T-helper 22 cell (primary cell): Measurements from ENCODE around the gene CD101.

ENCODE experiments used
- DNase-seq: peaks from one replicate; pipeline ENCODE4 v3.0.0-alpha.2; 2020; ENCODE audit warnings: low read depth

The CD101 gene

GRCh38 chr1:116984406-116985160 is 17.0 kb upstream of the CD101 start:
- DNase-seq = no peak

GRCh38 chr1:116986421-116987255 is 14.9 kb upstream of the CD101 start:
- DNase-seq = no peak

DNA sequence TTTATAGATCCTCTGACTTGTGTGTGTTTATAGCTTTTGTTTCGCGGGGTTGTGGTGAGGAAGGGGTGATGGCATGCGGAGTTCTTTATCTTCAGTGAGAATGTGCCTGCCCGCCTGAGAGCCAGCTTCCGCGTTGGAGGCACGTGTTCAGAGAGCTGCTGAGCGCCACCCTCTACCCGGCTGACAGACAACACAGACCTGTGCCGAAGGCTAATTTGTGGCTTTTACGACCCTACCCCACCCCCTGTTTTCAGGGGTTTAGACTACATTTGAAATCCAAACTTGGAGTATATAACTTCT is 14.4 kb upstream of the CD101 start:
- DNase-seq = peak; percentile 53

DNA sequence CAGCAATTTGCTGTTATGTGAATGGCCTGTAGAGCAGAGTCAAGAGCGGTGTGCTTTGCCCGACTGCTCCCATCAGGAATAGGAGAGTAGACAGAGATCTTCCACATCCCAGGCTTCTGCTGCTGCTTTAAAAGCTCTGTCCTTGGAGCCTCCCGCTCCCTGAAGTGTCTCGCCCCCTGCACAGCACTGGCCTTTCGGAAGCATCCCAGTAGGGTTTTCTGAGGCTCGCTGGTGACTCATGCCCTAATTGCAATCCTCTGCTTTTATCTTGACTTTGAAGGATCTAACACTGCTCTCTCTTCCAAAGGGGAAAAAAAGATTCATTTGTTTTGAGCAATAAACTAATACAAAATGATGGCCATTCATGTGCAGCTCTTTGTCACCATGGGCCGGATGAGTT is 13.3 kb upstream of the CD101 start:
- no peak for DNase-seq

DNA sequence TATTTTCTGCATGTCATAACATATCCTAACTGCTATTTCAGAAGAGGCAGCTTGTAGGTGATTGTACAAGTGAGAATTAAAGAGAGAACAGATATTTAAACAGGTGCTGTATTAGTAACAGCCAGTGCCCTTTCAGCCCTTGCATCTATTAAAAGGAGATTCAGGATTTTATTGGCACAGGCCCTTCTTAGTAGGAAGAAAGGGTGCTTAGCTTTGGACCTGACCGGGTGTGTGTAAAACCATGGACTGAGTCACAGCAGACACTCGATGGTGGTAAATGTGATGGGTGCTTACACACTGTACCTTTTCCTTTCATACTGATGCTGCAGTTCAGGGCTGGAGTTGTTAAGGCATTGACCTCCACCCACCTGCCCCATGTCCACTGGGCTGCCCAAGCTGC is 12.7 kb upstream of the CD101 start:
- DNase-seq = no peak

GRCh38 chr1:116989835-116990234 is 11.7 kb upstream of the CD101 start:
- DNase-seq = no peak

- no peak for DNase-seq
Observed at GRCh38 chr1:116990612-116991151, 10.9 kb upstream of the CD101 start.

DNA sequence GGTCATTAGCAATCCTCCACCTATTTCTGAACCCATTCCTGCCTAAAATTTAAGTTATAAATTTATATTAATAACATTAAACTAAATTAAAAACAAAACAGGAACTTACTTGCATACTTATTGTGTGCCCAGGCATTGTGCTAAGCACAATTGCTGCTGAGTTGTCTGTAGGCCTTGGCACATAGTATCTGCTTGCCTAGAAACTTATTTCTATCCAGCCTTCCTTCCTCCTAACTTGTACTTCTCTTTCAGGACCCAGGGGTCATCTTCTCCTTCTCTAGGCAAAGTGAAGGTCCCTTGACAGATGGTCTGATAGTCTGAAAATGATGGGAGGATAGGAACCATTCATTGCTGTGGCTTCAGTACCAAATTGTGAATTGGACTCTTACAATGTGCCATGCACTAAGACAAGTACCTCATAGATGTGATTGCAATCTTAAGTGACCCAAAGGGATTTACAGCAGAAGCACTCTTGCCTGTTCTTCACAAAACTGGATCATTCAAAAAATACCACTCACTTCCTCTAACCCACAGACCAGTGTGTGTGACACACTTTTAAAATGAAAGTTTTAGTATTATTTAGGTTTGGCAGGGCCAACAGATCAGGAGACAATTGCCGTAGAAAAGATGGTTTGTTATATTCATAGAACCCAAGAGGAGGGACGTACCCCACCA is 10.3 kb upstream of the CD101 start:
- no peak for DNase-seq

- DNase-seq = no peak
Observed at GRCh38 chr1:116991918-116992317, 9.6 kb upstream of the CD101 start.

DNA sequence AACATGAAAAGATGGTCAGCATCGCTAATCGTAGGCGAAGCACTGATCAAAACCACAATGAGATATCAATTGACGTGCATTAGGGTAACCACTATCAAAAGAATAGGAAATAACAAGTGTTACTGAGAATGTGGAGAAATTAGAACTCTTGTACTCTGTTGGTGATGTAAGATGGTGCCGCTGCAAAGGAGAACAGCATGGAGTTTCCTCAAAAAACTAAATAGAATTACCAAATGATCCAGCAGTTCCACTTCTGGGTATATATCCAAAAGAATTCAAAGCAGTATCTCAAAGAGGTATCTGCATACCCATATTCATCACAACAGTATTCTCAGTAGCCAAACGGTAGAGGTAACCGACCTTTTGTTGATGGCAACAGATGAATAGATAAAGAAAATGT is 8.3 kb upstream of the CD101 start:
- DNase-seq = no peak

DNA sequence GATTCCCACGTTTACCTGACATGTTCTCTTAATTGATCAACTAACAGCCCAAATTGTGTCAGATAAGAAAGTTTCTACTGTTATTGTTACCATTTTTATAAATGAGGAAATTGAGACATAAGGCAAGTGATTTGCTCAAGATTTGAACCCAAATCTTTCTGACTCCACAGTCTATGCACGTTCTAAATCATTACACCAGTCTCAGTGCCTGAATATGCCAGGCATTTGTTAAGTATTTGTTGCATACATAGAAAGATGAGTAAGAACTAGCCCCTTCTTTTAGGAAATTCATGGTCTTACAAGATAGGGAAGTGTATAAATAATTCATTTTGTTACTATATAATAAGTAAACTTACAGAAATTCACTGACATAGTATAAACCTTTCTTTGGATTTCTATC is 7.1 kb upstream of the CD101 start:
- no peak for DNase-seq

GRCh38 chr1:116997066-116997465 is 4.5 kb upstream of the CD101 start:
- no peak for DNase-seq

DNA sequence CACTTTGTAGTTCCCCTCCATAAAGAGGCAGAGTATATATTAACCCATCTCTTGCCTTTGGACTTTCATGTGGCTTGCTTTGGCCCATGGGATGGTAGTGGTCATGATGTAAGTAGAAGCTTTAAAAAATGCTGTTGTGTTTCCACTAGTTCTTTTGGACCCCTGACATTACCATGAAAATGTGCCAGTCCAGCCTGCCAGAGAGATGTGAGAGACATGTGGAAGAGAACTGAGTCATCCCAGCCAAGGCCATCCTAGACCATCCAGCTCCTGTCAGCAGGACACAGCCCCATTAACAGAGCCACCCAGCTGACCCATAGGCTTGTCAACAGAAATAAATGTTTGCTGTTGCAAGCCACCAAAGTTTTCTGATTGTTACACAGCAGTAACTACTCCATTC is 3.9 kb upstream of the CD101 start:
- no peak for DNase-seq

DNA sequence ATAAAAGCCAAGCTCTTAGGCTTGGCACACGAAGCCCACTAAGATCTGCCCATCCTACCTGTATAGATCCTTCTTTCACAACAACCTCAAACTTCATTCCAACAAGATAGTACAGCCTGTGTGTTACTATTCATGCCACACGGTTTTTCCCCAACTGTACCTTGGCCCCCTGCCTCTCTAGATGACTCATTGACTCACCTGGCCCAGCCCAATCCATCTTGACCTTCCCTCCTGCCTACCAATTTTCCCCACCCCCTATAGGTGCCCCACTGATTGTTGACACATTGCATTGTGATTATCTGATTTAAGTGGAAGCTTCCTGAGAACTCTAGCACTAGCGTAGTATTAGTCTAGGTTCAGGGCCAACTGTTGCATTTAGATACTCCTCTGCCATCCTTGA is 2.0 kb upstream of the CD101 start:
- DNase-seq = no peak

DNA sequence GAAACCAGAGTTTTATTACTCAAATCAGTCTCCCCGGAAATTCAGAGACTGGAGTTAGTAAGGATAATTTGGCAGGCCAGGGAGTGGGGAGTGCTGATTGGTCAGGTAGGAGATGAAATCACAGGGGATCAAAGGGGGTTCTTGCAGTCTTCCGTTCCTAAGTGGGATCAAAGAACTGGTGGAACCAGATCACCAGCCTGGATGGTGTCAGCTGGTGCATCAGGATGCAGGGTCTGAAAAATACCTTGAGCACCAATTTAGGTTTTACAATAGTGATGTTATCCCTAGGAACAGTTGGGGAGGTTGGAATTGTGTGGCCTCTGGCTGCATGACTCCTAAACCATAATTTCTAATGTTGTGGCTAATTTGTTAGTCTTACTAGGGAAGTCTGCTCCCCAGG is 1.4 kb upstream of the CD101 start:
- no peak for DNase-seq

- no peak for DNase-seq
Observed at GRCh38 chr1:117003223-117003875, 1.8 kb downstream of the CD101 start.

- DNase-seq = no peak
Observed at GRCh38 chr1:117007719-117008013, 6.1 kb downstream of the CD101 start.

GRCh38 chr1:117008656-117009055 is 7.1 kb downstream of the CD101 start:
- DNase-seq = no peak

GRCh38 chr1:117009132-117009531 is 7.6 kb downstream of the CD101 start:
- DNase-seq = no peak

DNA sequence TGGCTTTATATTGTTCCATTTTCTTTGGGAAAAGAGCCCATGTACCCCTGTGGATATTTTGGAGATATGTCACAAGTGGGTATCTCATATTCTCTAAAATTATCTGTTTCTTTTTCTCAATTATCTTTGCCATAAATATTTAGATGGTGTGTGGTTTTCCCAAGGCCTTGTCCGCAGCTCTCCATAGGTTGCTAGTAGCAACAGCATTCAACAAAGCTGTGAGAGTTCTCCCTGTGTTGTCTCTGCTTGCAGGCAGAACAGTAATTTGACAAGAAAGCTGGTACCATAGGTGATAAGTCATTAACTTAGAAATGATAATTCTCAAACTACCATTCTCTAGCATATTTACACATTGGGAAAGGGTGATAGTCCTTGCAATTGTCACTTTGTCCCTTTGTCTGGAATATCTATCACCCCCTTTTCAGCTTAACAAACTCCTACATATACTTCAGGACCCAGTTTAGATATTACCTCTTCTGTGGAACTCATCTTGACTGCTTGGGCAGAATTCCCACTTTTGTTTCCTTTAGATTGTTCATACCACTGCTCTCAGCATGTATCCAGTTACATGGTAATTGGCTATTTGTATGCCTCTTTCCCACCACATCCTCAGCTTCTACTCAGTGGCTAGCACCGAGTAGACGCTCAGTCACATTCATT is 8.9 kb downstream of the CD101 start:
- DNase-seq = no peak

- DNase-seq = no peak
Observed at GRCh38 chr1:117011334-117011733, 9.8 kb downstream of the CD101 start.

GRCh38 chr1:117013309-117013858 is 11.8 kb downstream of the CD101 start:
- no peak for DNase-seq
